GM20000 (cell line): ENCODE results near the gene MBOAT2.

Experiments
- DNase-seq: peaks from one replicate; pipeline ENCODE4 v3.0.0; 2012; ENCODE audit warnings: low spot score
- CTCF ChIP-seq: IDR thresholded peaks from 2 replicates; pipeline ENCODE4 v1.5.1; 2012; ENCODE audit warnings: mild to moderate bottlenecking, control low read depth; ENCODE audit errors: extremely low read depth, missing control alignments

The MBOAT2 gene

GRCh38 chr2:9017411-9017810 is 13.9 kb upstream of the MBOAT2 start:
- DNase-seq, result no peak
- TF ChIP-seq CTCF, result no peak

- no peak for DNase-seq
Observed at GRCh38 chr2:9015998-9016397, 12.5 kb upstream of the MBOAT2 start.

GRCh38 chr2:9013403-9013802 is 9.9 kb upstream of the MBOAT2 start:
- no peak for TF ChIP-seq CTCF
- DNase-seq, result no peak

More at GRCh38 chr2:9015998-9016397, 12.5 kb upstream of the MBOAT2 start:
- no peak for TF ChIP-seq CTCF

- TF ChIP-seq CTCF, result no peak
- DNase-seq, result no peak
Observed at GRCh38 chr2:9010866-9011265, 7.4 kb upstream of the MBOAT2 start.

GRCh38 chr2:9008951-9009664 is 5.6 kb upstream of the MBOAT2 start:
- no peak for DNase-seq
- TF ChIP-seq CTCF, result no peak

GRCh38 chr2:9006368-9006767 is 2.9 kb upstream of the MBOAT2 start:
- no peak for DNase-seq
- no peak for TF ChIP-seq CTCF

- TF ChIP-seq CTCF, result no peak
- DNase-seq, result no peak
Observed at GRCh38 chr2:9004338-9005204, 1.1 kb upstream of the MBOAT2 start.
